Naive thymus-derived CD4-positive, alpha-beta T cell (primary cell): Measurements from ENCODE around the gene RNGTT. TPM values are rescaled to one million over a fixed set of nuclear protein-coding genes. Genes with fewer than 3 reads are reported as not detected.

Experiments
- ATAC-seq: fragments of 150-1000 bp; cut with Tn5 transposase; 2 replicates; pipeline ENCODE4 v1.10.0; 2021; ENCODE audit warnings: mild to moderate bottlenecking, moderate library complexity
- CTCF ChIA-PET: fragments of 350-600 bp; sonication (Branson Sonifier 250); formaldehyde crosslinking; loops from one replicate; lab custom pipeline; 2021; ENCODE audit warnings: antibody characterized with exemption; lab: Charles Lee
- POLR2A ChIA-PET: fragments of 350-600 bp; sonication (Branson Sonifier 250); formaldehyde crosslinking; loops from one replicate; lab custom pipeline; 2021; ENCODE audit warnings: antibody characterized with exemption, inconsistent platforms; lab: Charles Lee
- DNase-seq, 9 donors: peaks; one replicate each; pipeline versions ENCODE4 v3.0.0 to v3.0.0-alpha.2; 2020 to 2022; ENCODE audit warnings: mixed read lengths in 1 of 9
- H3K27ac ChIP-seq: one replicate; pipeline ENCODE4 v1.7.0; 2013; ENCODE audit warnings: mild to moderate bottlenecking, low read depth, low read length, moderate library complexity
- H3K27me3 ChIP-seq, 2 donors: one replicate each; pipeline ENCODE4 v1.7.0; 2013; ENCODE audit warnings: low read length in 2 of 2, mild to moderate bottlenecking in 2 of 2, moderate library complexity in 2 of 2; ENCODE audit not compliant: control insufficient read depth in 2 of 2, insufficient read depth in 2 of 2
- H3K36me3 ChIP-seq, 3 experiments: 1 replicate in 2 of 3; 2 replicates in 1 of 3; pipeline ENCODE4 v1.7.0; 2013; ENCODE audit warnings: low read length in 3 of 3, mild to moderate bottlenecking in 3 of 3, moderate library complexity in 1 of 3; ENCODE audit not compliant: insufficient read depth in 3 of 3, control insufficient read depth in 2 of 3
- H3K4me1 ChIP-seq, 2 donors: one replicate each; pipeline ENCODE4 v1.7.0; 2013; ENCODE audit warnings: low read length in 2 of 2, mild to moderate bottlenecking in 2 of 2, moderate library complexity in 1 of 2; ENCODE audit not compliant: control insufficient read depth in 2 of 2, insufficient read depth in 2 of 2
- H3K4me3 ChIP-seq: 2 replicates; pipeline ENCODE4 v1.7.0; 2013; ENCODE audit warnings: mild to moderate bottlenecking, low read length
- H3K9me3 ChIP-seq, 3 experiments: 1 replicate in 2 of 3; 2 replicates in 1 of 3; pipeline ENCODE4 v1.7.0; 2013; ENCODE audit warnings: low read length in 3 of 3; ENCODE audit not compliant: control insufficient read depth in 2 of 3
- H3K27ac Mint-ChIP-seq, 9 donors: one replicate each; pipeline ENCODE4 v1.8.0; 2020 to 2022; ENCODE audit warnings: mixed read lengths in 9 of 9, mild to moderate bottlenecking in 8 of 9, moderate library complexity in 5 of 9, inconsistent platforms in 2 of 9
- H3K27me3 Mint-ChIP-seq, 5 donors: one replicate each; pipeline ENCODE4 v1.8.0; 2021 to 2022; ENCODE audit warnings: mixed read lengths in 5 of 5, mild to moderate bottlenecking in 1 of 5
- H3K36me3 Mint-ChIP-seq, 5 donors: one replicate each; pipeline ENCODE4 v1.8.0; 2020 to 2022; ENCODE audit warnings: mixed read lengths in 5 of 5, mild to moderate bottlenecking in 3 of 5, inconsistent platforms in 1 of 5
- H3K4me1 Mint-ChIP-seq, 7 donors: one replicate each; pipeline ENCODE4 v1.8.0; 2020 to 2022; ENCODE audit warnings: mixed read lengths in 7 of 7, mild to moderate bottlenecking in 3 of 7, inconsistent platforms in 1 of 7
- H3K4me3 Mint-ChIP-seq, 10 donors: one replicate each; pipeline ENCODE4 v1.8.0; 2020 to 2022; ENCODE audit warnings: mild to moderate bottlenecking in 10 of 10, mixed read lengths in 10 of 10, moderate library complexity in 6 of 10, inconsistent platforms in 2 of 10
- H3K9me3 Mint-ChIP-seq, 11 donors: one replicate each; pipeline ENCODE4 v1.8.0; 2020 to 2022; ENCODE audit warnings: mixed read lengths in 11 of 11, mild to moderate bottlenecking in 4 of 11, inconsistent platforms in 1 of 11, moderate library complexity in 1 of 11
- intact Hi-C, 2 donors: fragments of 100-400 bp; cut with micrococcal nuclease; formaldehyde crosslinking; loops; one replicate each; pipeline ENCODE4 v1.15.1; 2023
- polyA plus RNA-seq, 2 donors: library from polyadenylated mRNA; unstranded; fragments of 300-500 nt; fragmentation: Illumina TruSeq; gene quantifications; one replicate each; pipeline ENCODE4 v1.2.3, GENCODE V29; 2021
- total RNA-seq, 6 experiments: library from RNA in 5 of 6; stranded (reverse) in 5 of 6; gene quantifications; 1 replicate in 5 of 6; 2 replicates in 1 of 6; pipeline ENCODE4 v1.2.3 and lab custom pipeline; 2021 to 2026

RNGTT gene
- total and polyA plus RNA-seq, 7 experiments from 2014 or later = 15.4 to 26.5 (median 19.3) TPM

GRCh38 chr6:88815491-88815890 lies 147.9 kb downstream of the RNGTT start:
- ChIA-PET POLR2A (no interaction called here), CTCF (interaction anchor here (0.5 kb wide), 1 partner anchor 15 kb away, joined by 3 read pairs; no protein-coding TSS in a partner anchor)
- Histone ChIP-seq H3K4me1 (no peaks in the 10 kb centered on the region), H3K9me3 (no peaks in the 10 kb centered on the region), H3K4me3 (no peak overlapping the region), H3K27ac (no peak overlapping the region), H3K27me3 (no peaks in the 10 kb centered on the region), H3K36me3 (no peaks in the 10 kb centered on the region)
- intact Hi-C loops = no loop called here
- no peak overlapping the region for H3K27ac Mint-ChIP-seq
- H3K27me3 Mint-ChIP-seq = no peaks in the 10 kb centered on the region
- ATAC-seq (no peak), DNase-seq (no peak)
- no peak overlapping the region for H3K4me3 Mint-ChIP-seq
- H3K36me3 Mint-ChIP-seq = peaks cover 0 to 58% (median 41%) of the 10 kb centered on the region in 5 donors
- H3K9me3 Mint-ChIP-seq = peaks cover 0 to 2% (median 0%) of the 10 kb centered on the region in 11 donors
- peaks cover 0 to 29% (median 13%) of the 10 kb centered on the region in 7 donors for H3K4me1 Mint-ChIP-seq

DNA sequence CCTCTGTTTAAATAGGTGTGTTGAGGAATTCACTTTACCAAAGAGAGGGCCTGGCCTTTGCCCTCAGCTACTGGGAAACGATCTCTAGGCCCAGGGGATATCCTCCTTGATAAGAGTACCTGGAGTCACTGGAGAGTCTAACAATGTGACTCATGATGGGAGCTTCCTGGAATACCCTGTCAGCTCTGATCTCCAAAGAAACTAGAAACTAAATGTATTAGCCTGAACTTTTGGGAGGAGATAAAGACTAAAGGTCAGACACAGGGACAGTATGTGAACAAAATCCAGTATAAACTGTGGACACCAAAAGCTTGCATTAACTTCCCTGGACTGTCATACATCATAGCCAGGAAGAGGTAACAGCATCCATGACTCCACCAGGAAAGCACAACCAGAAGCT lies 148.5 kb downstream of the RNGTT start:
- Mint-ChIP-seq H3K27ac (no peak overlapping the region), H3K4me3 (no peak overlapping the region), H3K27me3 (no peaks in the 10 kb centered on the region), H3K36me3 (peaks cover 0 to 61% (median 42%) of the 10 kb centered on the region in 5 donors), H3K9me3 (peaks cover 0 to 2% (median 0%) of the 10 kb centered on the region in 11 donors), H3K4me1 (peaks cover 0 to 25% (median 12%) of the 10 kb centered on the region in 7 donors)
- no peak for DNase-seq
- Histone ChIP-seq H3K4me3 (no peak overlapping the region), H3K36me3 (no peaks in the 10 kb centered on the region), H3K4me1 (no peaks in the 10 kb centered on the region), H3K27me3 (no peaks in the 10 kb centered on the region), H3K27ac (no peak overlapping the region), H3K9me3 (no peaks in the 10 kb centered on the region)
- CTCF ChIA-PET = interaction anchor here (0.5 kb wide), 1 partner anchor 14 kb away, joined by 3 read pairs; no protein-coding TSS in a partner anchor
- ATAC-seq = no peak
- intact Hi-C loops = no loop called here
- POLR2A ChIA-PET = no interaction called here

DNA sequence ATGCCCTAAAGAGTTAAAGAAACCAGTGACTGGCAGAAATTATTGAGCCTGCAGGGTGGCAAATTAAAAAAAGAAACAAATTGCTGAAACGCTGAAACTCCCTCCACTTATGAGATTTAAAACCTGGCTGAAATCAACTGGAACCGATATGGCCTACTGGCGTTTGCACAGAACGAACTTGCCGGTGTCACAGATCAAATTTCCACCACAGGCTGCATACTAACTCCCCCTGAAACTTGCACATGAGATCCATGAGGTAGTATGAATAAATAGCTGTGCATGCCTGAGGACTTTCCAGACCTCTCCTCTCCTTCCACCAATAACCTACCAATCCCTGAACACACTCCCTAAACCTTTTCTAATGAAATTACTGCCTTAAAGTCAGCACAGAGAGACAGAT lies 150.4 kb downstream of the RNGTT start:
- peaks cover 0 to 15% (median 3%) of the 10 kb centered on the region in 11 donors for H3K9me3 Mint-ChIP-seq
- H3K36me3 ChIP-seq = no peaks in the 10 kb centered on the region
- H3K4me3 Mint-ChIP-seq = no peak overlapping the region
- H3K4me1 ChIP-seq = no peaks in the 10 kb centered on the region
- ChIA-PET CTCF (no interaction called here), POLR2A (no interaction called here)
- H3K9me3 ChIP-seq = no peaks in the 10 kb centered on the region
- H3K27ac ChIP-seq = no peak overlapping the region
- peaks cover 5 to 65% (median 44%) of the 10 kb centered on the region in 5 donors for H3K36me3 Mint-ChIP-seq
- H3K27ac Mint-ChIP-seq = no peak overlapping the region
- intact Hi-C loops = no loop called here
- ATAC-seq (no peak), DNase-seq (no peak)
- no peaks in the 10 kb centered on the region for H3K27me3 ChIP-seq
- no peak overlapping the region for H3K4me3 ChIP-seq
- H3K27me3 Mint-ChIP-seq = no peaks in the 10 kb centered on the region
- peaks cover 0 to 15% (median 10%) of the 10 kb centered on the region in 7 donors for H3K4me1 Mint-ChIP-seq

- intact Hi-C loops = no loop called here
- H3K9me3 ChIP-seq = no peaks in the 10 kb centered on the region
- no peaks in the 10 kb centered on the region for H3K36me3 ChIP-seq
- Mint-ChIP-seq H3K4me1 (peaks cover 2 to 19% (median 9%) of the 10 kb centered on the region in 7 donors), H3K27me3 (no peaks in the 10 kb centered on the region), H3K36me3 (peaks cover 12 to 68% (median 48%) of the 10 kb centered on the region in 5 donors), H3K4me3 (no peak overlapping the region), H3K9me3 (peaks cover 6 to 29% (median 13%) of the 10 kb centered on the region in 11 donors), H3K27ac (no peak overlapping the region)
- H3K27ac ChIP-seq = no peak overlapping the region
- H3K27me3 ChIP-seq = no peaks in the 10 kb centered on the region
- POLR2A ChIA-PET = no interaction called here
- no peaks in the 10 kb centered on the region for H3K4me1 ChIP-seq
- H3K4me3 ChIP-seq = no peak overlapping the region
- DNase-seq (no peak), ATAC-seq (no peak)
- CTCF ChIA-PET = no interaction called here
These were observed 152.7 kb downstream of the RNGTT start for GRCh38 chr6:88810701-88811100.

DNA sequence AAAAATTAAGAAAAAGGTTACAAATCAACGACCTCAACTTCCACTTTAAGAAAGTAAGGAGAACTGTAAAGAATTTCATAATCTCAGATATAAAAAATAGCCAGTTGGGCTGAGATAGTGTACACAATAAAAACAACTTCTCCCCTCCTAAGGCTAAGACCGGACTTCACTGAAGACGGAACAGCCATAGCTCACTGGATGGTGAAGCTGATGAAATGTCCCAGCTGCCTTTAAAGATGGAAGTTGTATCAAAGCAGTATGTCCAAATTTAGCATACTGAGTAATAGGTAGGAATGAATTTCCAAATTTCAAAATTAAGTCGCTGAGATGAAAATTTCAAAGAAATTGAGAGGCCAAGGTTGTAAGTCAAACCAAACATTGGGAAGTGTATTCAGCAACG lies 153.3 kb downstream of the RNGTT start:
- peaks cover 5 to 25% (median 15%) of the 10 kb centered on the region in 7 donors for H3K4me1 Mint-ChIP-seq
- H3K27ac Mint-ChIP-seq = no peak overlapping the region
- Histone ChIP-seq H3K4me3 (no peak overlapping the region), H3K36me3 (no peaks in the 10 kb centered on the region), H3K9me3 (no peaks in the 10 kb centered on the region), H3K27me3 (no peaks in the 10 kb centered on the region), H3K4me1 (no peaks in the 10 kb centered on the region), H3K27ac (no peak overlapping the region)
- ATAC-seq (no peak), DNase-seq (no peak)
- H3K4me3 Mint-ChIP-seq = no peak overlapping the region
- ChIA-PET CTCF (no interaction called here), POLR2A (no interaction called here)
- H3K9me3 Mint-ChIP-seq = peaks cover 6 to 29% (median 14%) of the 10 kb centered on the region in 11 donors
- peaks cover 19 to 74% (median 52%) of the 10 kb centered on the region in 5 donors for H3K36me3 Mint-ChIP-seq
- intact Hi-C loops = no loop called here
- H3K27me3 Mint-ChIP-seq = no peaks in the 10 kb centered on the region

DNA sequence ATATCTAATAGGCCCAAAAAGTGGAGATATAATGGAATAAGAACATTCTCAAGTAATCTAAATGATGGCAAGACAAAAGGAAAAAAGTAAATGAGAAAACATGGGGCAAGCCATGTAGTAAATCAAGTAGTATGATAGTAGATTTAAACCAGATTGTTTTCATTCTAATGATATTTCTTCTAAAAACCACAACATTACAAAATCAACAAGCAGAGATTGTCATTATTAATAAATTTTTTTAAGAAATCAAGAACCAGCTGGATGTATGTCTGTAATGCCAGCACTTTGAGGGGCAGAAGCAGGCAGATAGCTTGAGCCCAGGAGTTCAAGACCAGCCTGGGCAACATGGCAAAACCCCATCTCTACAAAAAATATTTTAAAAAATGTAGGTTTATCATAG lies 155.0 kb downstream of the RNGTT start:
- no peak overlapping the region for H3K27ac ChIP-seq
- ChIA-PET CTCF (no interaction called here), POLR2A (no interaction called here)
- no peak for ATAC-seq
- no peak for DNase-seq
- no peaks in the 10 kb centered on the region for H3K27me3 Mint-ChIP-seq
- H3K4me1 Mint-ChIP-seq = peaks cover 5 to 30% (median 18%) of the 10 kb centered on the region in 7 donors
- H3K9me3 Mint-ChIP-seq = peaks cover 6 to 29% (median 15%) of the 10 kb centered on the region in 11 donors
- H3K27me3 ChIP-seq = no peaks in the 10 kb centered on the region
- H3K27ac Mint-ChIP-seq = no peak overlapping the region
- no peak overlapping the region for H3K4me3 Mint-ChIP-seq
- peaks cover 22 to 75% (median 62%) of the 10 kb centered on the region in 5 donors for H3K36me3 Mint-ChIP-seq
- no peaks in the 10 kb centered on the region for H3K9me3 ChIP-seq
- no peaks in the 10 kb centered on the region for H3K4me1 ChIP-seq
- H3K36me3 ChIP-seq = no peaks in the 10 kb centered on the region
- intact Hi-C loops = no loop called here
- H3K4me3 ChIP-seq = no peak overlapping the region

DNA sequence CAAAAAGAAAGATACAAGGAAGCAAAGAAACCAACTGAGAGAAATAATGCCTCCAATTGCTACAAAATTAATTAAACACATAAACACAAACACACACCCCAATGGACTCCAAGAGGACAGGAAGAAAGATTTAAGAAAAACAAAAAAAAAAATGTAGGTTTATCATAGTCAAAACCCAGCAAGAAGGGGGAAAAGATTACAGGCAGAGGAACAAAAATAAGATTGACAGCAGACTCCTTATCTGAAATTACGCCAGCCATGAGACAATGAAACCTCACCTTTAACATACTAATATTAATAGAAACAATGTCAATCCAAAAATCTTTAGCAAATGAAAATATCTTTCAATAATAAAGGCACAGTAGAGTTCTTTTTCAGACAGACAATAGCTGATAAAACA lies 155.8 kb downstream of the RNGTT start:
- no peak overlapping the region for H3K4me3 ChIP-seq
- H3K27me3 Mint-ChIP-seq = no peaks in the 10 kb centered on the region
- peaks cover 4 to 34% (median 16%) of the 10 kb centered on the region in 7 donors for H3K4me1 Mint-ChIP-seq
- no peaks in the 10 kb centered on the region for H3K27me3 ChIP-seq
- ATAC-seq (no peak), DNase-seq (no peak)
- POLR2A ChIA-PET = no interaction called here
- H3K27ac ChIP-seq = no peak overlapping the region
- no peaks in the 10 kb centered on the region for H3K9me3 ChIP-seq
- intact Hi-C loops = no loop called here
- H3K9me3 Mint-ChIP-seq = peaks cover 6 to 29% (median 15%) of the 10 kb centered on the region in 11 donors
- no peaks in the 10 kb centered on the region for H3K4me1 ChIP-seq
- no peak overlapping the region for H3K27ac Mint-ChIP-seq
- H3K36me3 Mint-ChIP-seq = peaks cover 22 to 76% (median 64%) of the 10 kb centered on the region in 5 donors
- no peak overlapping the region for H3K4me3 Mint-ChIP-seq
- H3K36me3 ChIP-seq = no peaks in the 10 kb centered on the region
- CTCF ChIA-PET = interaction anchor here (0.7 kb wide), 1 partner anchor 53 kb away, joined by 4 read pairs; no protein-coding TSS in a partner anchor
